Hematopoietic multipotent progenitor cell treated with erythropoietin and hydrocortisone succinate and interleukin-3 and kit ligand, for 8 days (in vitro differentiated cells): ENCODE data around the gene SLC26A6.

Source experiments
- DNase-seq: peaks from one replicate; pipeline ENCODE4 v3.0.0-alpha.2; 2015

The SLC26A6 gene

GRCh38 chr3:48597408-48597800, 37.9 kb downstream of the SLC26A6 start:
- DNase-seq = no peak

- no peak for DNase-seq
These were observed 38.4 kb downstream of the SLC26A6 start for GRCh38 chr3:48596676-48597407.

DNA sequence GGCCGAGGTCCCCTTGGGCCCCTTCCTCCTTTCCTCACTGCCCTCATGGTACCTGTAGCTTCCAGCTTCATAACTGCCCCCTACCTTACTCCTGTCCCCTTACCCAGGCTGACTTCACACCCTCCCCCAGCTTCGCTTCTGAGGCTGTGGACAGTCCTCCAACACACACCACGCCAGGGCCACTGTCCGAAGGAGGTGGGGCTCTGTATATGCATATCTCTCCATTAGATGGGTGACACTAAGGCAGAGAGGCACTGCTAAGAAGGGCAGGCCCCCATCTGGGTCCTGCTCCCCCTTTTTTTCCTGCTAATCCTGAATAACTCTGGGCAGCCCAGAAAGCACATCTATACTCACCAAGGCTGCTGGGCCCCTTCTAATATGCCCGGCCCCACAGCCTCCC, 39.1 kb downstream of the SLC26A6 start:
- no peak for DNase-seq

DNA sequence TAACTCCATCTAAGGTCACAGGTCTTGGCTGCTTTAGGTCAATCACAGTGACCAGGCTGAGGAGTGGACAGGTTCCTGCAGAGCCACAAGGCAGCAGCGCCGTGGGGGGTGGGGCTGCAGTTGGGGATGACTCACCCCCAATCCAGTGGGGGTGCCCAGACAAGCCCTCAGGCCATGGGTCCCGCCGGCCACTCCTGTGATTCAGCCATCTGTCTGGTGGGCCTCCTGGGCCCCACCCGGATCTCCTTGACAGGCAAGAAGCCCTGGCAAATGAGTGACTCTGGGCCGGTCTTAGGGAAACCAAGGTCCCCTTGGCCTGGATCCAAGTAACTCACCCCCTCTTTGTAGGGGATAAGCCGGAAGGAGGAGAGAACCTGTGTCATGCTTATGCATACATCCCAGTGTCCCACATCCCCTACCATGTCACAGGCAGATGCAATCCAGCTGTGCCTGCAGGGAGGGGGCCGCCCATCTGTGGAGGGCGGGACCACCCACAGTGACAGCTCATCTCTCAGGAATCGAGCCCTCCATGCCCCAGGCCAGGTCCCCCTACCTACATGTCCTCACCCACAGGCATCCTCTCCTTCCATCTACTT, 39.6 kb downstream of the SLC26A6 start:
- DNase-seq = peak; percentile 17

GRCh38 chr3:48595075-48595525, 40.2 kb downstream of the SLC26A6 start, which contains the start of gene COL7A1:
TSS of gene COL7A1 (minus strand) at chr3:48595329. CDS start at chr3:48595159, 170 bp downstream.
- DNase-seq = no peak

DNA sequence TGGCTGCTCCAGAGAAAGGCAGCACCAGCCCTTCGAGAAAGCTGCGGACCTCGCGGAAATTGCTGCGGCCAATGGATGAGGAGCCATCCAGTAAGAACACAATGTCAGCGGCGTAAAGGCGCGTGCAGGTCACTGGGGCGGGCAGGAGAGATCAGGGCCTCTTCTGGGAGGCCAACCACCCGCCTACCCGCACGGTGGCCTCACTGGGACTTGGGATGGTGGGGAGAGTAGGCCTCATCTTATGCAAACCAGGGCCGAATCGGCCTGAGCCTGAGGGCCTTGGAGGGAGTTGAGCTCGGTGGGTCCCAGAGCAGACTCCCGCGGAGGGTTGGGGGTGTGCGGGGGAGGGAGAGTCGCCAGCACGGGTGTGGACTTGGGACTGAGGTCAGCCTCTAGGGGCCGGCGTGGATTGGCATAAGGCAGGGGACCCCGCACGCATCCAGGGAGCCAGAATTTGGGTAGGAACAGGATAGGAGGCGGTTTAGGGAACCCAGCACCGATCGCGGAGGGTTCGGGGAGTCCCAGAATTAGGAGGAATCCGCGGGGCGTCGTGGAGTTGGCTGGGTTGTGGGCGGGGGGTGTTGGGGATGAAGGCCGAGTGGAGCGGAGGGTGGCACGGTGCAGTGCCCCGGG, 40.7 kb downstream of the SLC26A6 start:
- no peak for DNase-seq

DNA sequence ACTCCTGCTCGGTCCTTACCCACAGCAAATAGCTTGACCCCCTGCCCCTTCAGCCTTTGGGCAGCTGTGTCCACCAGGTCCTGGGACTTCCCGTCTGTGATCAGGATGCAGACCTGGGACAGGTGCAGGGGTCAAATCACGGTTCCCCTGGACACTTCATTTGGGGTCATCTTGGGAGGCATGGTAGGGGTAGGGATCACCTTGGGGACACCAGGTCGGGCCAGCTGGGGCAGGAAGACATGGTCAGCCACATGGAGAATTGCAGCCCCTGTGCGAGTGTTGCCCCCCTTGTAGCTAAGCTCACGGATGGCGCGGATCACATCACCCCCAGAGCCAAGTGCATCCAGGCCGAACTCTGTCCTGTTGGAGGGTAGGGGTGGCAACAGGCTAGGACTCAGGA, 41.9 kb downstream of the SLC26A6 start:
- DNase-seq = no peak

GRCh38 chr3:48592519-48593087, 42.7 kb downstream of the SLC26A6 start:
- no peak for DNase-seq

DNA sequence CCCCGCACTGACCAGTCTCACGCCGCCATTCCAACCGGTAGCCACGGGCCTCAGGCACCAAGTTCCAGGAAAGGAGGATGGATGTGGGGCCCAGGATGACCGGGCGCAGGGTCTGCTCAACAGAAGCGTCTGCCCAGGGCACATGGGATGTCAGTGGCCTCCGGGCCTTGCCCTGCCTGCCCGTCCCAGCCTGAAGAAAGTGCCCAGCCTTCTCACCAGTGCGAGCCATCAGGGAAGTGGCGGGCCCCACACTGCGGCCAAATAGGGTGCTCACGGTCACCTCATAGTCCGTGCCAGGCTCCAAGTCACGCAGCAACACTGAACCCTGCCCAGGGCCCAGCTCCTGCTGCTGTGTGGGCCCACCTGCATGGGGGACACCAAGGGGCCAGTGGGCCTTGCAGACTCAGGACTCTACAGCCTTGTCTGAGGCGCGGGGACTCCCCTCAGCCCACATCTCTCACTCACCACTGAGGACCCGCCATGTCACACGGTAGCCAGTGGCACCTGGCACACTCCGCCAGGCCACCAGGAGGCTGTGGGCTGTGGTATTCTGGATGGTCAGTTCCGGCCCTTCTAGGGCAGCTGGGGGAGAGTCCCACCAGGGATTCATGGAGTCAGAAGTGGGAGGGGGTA, 43.3 kb downstream of the SLC26A6 start:
- DNase-seq = no peak

DNA sequence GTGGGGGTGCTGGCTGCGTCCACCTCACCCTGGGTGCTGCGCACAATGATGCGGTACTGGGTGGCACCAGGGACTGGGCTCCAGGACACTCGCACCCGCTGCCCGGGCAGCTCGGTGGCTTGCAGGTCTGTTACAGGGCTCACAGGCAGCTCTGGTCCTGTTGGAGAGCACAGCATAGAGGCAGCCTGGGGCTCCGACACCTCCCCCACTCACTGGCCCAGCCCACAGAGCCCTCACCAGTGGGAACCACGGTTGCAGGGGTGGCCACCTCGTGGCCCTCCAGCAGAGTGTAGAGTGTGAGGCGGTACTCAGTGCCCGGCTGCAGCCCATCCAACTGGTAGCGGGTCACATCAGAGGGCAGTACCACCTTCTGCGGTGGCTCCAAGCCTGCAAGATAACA, 43.8 kb downstream of the SLC26A6 start:
- no peak for DNase-seq

DNA sequence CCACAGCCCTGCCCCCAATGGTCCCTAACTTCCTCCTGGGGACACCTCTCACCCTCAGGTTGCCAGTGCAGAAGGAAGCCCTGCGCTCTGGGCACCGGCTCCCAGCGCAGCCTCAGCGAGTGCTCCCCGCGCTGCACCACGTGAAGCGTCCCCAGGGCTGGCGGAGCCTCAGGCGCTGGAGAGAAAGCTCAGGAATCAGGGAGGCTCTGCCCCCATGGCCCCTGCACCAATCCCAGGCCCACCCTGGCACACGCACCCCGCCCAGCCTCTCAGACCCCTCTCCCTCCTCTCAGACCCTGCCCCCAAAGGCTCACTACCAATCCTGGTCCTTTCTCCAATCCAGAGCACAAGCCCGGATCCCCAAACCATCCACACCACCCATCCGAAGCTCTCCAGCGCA, 47.0 kb downstream of the SLC26A6 start:
- DNase-seq = no peak

DNA sequence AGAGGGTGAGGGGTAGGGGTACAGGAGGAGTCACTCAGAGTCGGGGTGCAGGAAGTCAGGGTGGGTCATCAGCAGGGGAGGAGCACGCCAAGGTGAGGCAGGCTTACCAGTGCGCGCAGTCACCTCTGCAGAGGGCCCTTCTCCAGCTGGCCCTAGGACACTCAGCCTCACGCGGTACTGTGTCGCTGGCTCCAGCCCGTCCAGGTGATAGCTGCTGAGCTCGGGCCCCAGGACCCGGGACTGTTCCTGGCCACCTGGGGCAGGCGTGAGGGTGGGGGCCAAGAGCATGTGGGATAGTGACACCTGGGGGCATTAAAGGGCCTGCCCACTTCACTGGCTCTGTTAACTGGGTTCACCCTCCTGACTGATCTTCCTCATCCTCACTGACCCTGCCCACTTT, 47.6 kb downstream of the SLC26A6 start:
- DNase-seq = no peak

- no peak for DNase-seq
These were observed 49.9 kb downstream of the SLC26A6 start for GRCh38 chr3:48585411-48585810.

DNA sequence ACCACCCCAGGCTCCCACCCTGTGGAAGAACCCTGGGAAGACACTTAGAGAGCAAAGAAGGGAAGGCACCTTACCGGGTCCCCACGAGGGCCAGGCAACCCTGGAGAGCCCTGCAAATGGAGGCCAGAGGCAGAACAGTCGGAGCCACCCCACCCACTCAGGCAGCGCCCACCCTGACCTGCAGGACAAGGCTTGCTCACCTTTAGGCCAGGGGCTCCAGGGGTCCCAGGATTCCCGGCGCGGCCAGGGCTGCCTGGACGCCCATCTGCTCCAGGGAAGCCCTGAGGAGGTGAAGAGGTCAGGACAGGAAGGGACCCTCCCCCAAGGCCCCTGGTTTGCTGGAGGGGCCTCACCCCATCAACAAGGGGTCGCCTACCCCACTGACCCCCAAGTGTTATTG, 50.4 kb downstream of the SLC26A6 start:
- no peak for DNase-seq

DNA sequence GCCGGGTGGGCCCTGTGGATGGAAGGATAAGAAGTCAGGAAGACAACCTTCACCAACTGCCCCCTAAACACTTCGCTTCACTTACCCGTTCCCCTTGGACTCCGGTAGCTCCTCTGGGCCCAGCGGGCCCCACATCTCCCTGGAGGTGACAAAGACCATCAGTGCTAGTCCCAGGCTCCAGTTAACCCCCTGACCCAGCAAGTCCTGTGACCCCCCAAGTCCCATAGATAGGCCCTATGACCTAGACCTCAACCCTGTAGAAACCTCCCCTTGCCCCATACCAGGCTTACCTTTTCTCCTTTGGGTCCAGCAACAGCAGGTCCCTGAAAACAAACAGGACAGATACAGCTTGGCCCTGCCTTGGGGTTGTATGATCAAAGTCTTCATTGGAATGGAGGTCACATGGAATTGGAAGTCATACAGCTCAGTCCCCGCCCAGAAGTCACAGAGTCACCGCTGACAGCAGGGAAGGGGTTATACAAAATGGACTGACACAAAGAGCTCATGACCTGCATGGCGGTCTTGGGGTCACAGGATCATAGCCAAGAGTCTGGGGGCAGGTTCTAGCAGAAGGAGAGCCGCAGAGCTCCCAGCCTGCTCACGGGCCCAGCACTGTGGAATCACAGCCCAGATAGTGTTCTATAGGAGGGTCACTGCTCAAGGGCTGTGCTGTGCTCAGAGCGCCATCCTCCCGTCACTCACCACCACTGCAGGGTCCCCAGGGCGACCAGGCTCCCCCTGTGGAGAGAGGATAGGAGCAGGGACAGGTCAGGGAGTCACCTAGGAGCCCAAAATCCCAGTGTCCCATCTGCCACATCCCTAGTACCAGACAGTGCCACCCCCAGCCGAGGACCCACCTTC, 53.4 kb downstream of the SLC26A6 start:
- DNase-seq = no peak

- DNase-seq = no peak
These were observed 58.6 kb downstream of the SLC26A6 start for GRCh38 chr3:48576647-48577046.
